DND-41 (cell line): Measurements from ENCODE around the gene SV2B.

ENCODE experiments used
- EZH2 ChIP-seq: IDR thresholded peaks from 3 replicates; pipeline ENCODE4 v1.6.1; 2012; ENCODE audit warnings: borderline replicate concordance, low read depth, mild to moderate bottlenecking, moderate library complexity, low read length, inconsistent platforms; ENCODE audit not compliant: severe bottlenecking
- TF ChIP-seq, protein P1 (sequence below): IDR thresholded peaks from 2 replicates; pipeline ENCODE4 v1.5.1; 2012; ENCODE audit warnings: borderline replicate concordance, low read length, moderate library complexity, mild to moderate bottlenecking; ENCODE audit not compliant: poor library complexity, severe bottlenecking; ENCODE audit errors: extremely low read depth

DNA sequence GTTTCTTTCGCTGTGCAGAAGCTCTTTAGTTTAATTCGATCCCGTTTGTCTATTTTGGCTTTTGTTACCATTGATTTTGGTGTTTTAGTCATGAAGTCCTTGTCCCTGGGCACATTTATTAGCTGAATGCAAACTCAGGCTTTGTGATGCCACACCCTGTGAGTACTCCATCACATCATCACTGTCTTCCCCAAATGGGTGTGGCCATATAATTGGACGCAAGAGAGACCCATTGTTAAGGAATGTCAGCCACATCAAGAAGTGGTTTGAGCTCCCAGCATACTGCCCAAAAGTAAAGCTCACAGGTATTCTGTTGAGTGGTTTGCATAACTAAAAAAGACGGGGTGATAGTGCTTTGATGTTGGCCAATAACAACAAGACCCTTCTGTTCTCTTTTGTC lies 245.7 kb downstream of the SV2B start:
- TF ChIP-seq, protein P1, sequence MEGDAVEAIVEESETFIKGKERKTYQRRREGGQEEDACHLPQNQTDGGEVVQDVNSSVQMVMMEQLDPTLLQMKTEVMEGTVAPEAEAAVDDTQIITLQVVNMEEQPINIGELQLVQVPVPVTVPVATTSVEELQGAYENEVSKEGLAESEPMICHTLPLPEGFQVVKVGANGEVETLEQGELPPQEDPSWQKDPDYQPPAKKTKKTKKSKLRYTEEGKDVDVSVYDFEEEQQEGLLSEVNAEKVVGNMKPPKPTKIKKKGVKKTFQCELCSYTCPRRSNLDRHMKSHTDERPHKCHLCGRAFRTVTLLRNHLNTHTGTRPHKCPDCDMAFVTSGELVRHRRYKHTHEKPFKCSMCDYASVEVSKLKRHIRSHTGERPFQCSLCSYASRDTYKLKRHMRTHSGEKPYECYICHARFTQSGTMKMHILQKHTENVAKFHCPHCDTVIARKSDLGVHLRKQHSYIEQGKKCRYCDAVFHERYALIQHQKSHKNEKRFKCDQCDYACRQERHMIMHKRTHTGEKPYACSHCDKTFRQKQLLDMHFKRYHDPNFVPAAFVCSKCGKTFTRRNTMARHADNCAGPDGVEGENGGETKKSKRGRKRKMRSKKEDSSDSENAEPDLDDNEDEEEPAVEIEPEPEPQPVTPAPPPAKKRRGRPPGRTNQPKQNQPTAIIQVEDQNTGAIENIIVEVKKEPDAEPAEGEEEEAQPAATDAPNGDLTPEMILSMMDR = no peak
- no peak for TF ChIP-seq EZH2
